Kidney (tissue), 14 donors: Measurements from ENCODE around the gene PTGER3. TPM values are rescaled to one million over a fixed set of nuclear protein-coding genes. Genes with fewer than 3 reads are reported as not detected.
A peak's percentile ranks its signal among the peaks of the same experiment; 100 is the strongest.

Source experiments
- DNase-seq, 5 donors: peaks; one replicate each; pipeline ENCODE4 v3.0.0-alpha.2; 2013 to 2020
- FAIRE-seq: peaks from 2 replicates; lab custom pipeline; 2012; peaks lifted over from hg19 to GRCh38; lab: Jason Lieb, UNC
- H3K27ac ChIP-seq, 2 donors: one replicate each; pipeline ENCODE4 v1.7.0; 2013; ENCODE audit warnings: low read depth in 2 of 2, low read length in 2 of 2, inconsistent platforms in 1 of 2
- H3K27me3 ChIP-seq: one replicate; pipeline ENCODE4 v1.7.1; 2013; ENCODE audit warnings: low read length, inconsistent platforms; ENCODE audit not compliant: control insufficient read depth, insufficient read depth
- H3K36me3 ChIP-seq, 3 donors: one replicate each; pipeline versions ENCODE4 v1.7.0 to v1.7.1; 2013; ENCODE audit warnings: low read length in 3 of 3, control low read depth in 1 of 3, inconsistent platforms in 1 of 3; ENCODE audit not compliant: insufficient read depth in 3 of 3, control insufficient read depth in 2 of 3
- H3K4me1 ChIP-seq, 3 donors: one replicate each; pipeline versions ENCODE4 v1.7.0 to v1.7.1; 2013; ENCODE audit warnings: low read length in 3 of 3, inconsistent platforms in 1 of 3, low read depth in 1 of 3; ENCODE audit not compliant: control insufficient read depth in 2 of 3, insufficient read depth in 2 of 3
- H3K4me3 ChIP-seq, 3 donors: one replicate each; pipeline versions ENCODE4 v1.7.0 to v1.8.1; 2013; ENCODE audit warnings: low read length in 3 of 3, control low read depth in 1 of 3, inconsistent platforms in 1 of 3
- H3K9ac ChIP-seq, 3 donors: one replicate each; pipeline versions ENCODE4 v1.7.0 to v1.7.1; 2013; ENCODE audit warnings: low read length in 3 of 3, control low read depth in 1 of 3, inconsistent platforms in 1 of 3
- H3K9me3 ChIP-seq, 3 donors: one replicate each; pipeline versions ENCODE4 v1.7.0 to v1.7.1; 2013; ENCODE audit warnings: low read length in 3 of 3, control low read depth in 1 of 3, inconsistent platforms in 1 of 3; ENCODE audit not compliant: control insufficient read depth in 2 of 3, insufficient read depth in 1 of 3
- intact Hi-C: fragments of 100-400 bp; cut with DNase I; formaldehyde crosslinking; loops from one replicate; pipeline ENCODE4 v1.11.1; 2022
- polyA plus RNA-seq: library from polyadenylated mRNA; stranded (reverse); fragments of 350-450 nt; fragmentation: Illumina TruSeq; extraction: RNeasy Lipid Tissue Mini Kit (QIAGEN cat#74804); gene quantifications from one replicate; pipeline ENCODE4 v1.2.3, GENCODE V29; 2014; ENCODE audit warnings: low read depth, low replicate concordance; ENCODE audit not compliant: insufficient read depth
- total RNA-seq: library from RNA; stranded (reverse); fragmentation: NEBNext Ultra II Directional; extraction: Animal tissue kit (Norgen Biotek cat#: 25700); gene quantifications from one replicate; pipeline ENCODE4 v1.2.1, GENCODE V29; 2021
- TF ChIP-seq, protein P1 (sequence below): IDR thresholded peaks from 3 replicates; pipeline ENCODE4 v1.5.1; 2012; ENCODE audit warnings: mild to moderate bottlenecking, moderate library complexity, borderline replicate concordance; ENCODE audit not compliant: insufficient read depth; ENCODE audit errors: extremely low read depth
- donor health status: control.
- donor health status: control.
- donor health status: control.
- donor health status: control.
- donor health status: control.
- donor health status: DM: yes; HTN: yes; CAD: no.
- donor health status: Normal renal cell carcinoma (clear cell type).

PTGER3 gene
- total and polyA plus RNA-seq, 2 donors from 2014 or later = 9.0 to 102 TPM

DNA sequence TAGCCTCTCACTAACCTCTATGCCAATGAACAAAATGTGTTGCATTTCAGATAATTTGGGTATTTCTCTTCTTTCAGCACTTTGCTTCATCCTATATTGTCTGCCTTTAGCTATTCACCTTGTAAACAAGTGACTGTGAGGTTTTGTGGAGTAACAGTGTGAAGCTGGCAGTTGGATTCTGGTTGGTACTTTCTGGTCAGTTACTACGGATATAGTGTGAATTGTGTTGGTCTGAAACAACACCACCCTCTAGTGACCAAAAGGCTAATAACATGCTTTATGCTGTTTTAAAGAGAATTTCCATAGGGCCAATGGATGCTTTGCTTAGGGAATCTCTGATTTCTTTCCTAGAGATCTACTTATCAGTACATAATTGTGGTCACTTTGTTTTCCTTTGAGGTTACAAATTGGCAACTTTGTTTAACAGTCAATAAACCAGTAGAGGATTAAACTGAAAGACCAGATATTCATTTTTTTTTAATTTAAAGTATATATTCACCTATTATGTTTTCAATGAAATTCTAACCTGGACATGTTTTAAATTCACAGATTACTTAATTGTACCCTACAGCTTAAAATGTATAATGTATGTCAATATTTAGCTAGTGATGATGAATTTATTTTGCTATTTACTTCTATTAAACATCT is 2.5 kb upstream of the PTGER3 start:
- Histone ChIP-seq H3K4me3 (no peak overlapping the region), H3K4me1 (peaks cover 0 to 9% (median 4%) of the 10 kb centered on the region in 3 donors), H3K27me3 (peaks cover 15% of the 10 kb centered on the region), H3K9ac (no peak overlapping the region), H3K27ac (no peak overlapping the region), H3K9me3 (no peaks in the 10 kb centered on the region), H3K36me3 (no peaks in the 10 kb centered on the region)
- peak in 3 of 5 donors; percentile 23 to 86 (median 83) for DNase-seq
- FAIRE-seq = peak; percentile 76
- intact Hi-C loops = loop anchor here (5.0 to 10.0 kb wide), 2 partner anchors 365 to 518 kb away; no protein-coding TSS in a partner anchor
- TF ChIP-seq, protein P1, sequence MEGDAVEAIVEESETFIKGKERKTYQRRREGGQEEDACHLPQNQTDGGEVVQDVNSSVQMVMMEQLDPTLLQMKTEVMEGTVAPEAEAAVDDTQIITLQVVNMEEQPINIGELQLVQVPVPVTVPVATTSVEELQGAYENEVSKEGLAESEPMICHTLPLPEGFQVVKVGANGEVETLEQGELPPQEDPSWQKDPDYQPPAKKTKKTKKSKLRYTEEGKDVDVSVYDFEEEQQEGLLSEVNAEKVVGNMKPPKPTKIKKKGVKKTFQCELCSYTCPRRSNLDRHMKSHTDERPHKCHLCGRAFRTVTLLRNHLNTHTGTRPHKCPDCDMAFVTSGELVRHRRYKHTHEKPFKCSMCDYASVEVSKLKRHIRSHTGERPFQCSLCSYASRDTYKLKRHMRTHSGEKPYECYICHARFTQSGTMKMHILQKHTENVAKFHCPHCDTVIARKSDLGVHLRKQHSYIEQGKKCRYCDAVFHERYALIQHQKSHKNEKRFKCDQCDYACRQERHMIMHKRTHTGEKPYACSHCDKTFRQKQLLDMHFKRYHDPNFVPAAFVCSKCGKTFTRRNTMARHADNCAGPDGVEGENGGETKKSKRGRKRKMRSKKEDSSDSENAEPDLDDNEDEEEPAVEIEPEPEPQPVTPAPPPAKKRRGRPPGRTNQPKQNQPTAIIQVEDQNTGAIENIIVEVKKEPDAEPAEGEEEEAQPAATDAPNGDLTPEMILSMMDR = peak; percentile 79

- TF ChIP-seq, protein P1 = no peak
- peaks cover 15% of the 10 kb centered on the region for H3K27me3 ChIP-seq
- DNase-seq (peak; percentile 32 to 77 (median 49)), FAIRE-seq (no peak)
- intact Hi-C loops = loop anchor here (5.0 to 10.0 kb wide), 2 partner anchors 362 to 515 kb away; no protein-coding TSS in a partner anchor
- H3K27ac ChIP-seq = peak overlapping the region; percentile 84 to 91
- H3K36me3 ChIP-seq = no peaks in the 10 kb centered on the region
- H3K4me3 ChIP-seq = peak overlapping the region; percentile 47 to 91 (median 76)
- H3K4me1 ChIP-seq = peaks cover 0 to 9% (median 0%) of the 10 kb centered on the region in 3 donors
- H3K9me3 ChIP-seq = no peaks in the 10 kb centered on the region
- peak overlapping the region; percentile 11 to 88 (median 77) for H3K9ac ChIP-seq
Observed at GRCh38 chr1:71046891-71047634, 553 bp downstream of the PTGER3 start.

- peak overlapping the region; percentile 7 to 74 for H3K27ac ChIP-seq
- peaks cover 0 to 9% (median 0%) of the 10 kb centered on the region in 3 donors for H3K4me1 ChIP-seq
- H3K27me3 ChIP-seq = peaks cover 15% of the 10 kb centered on the region
- FAIRE-seq (no peak), DNase-seq (no peak)
- H3K9ac ChIP-seq = peak overlapping the region; percentile 4 to 56 (median 35)
- TF ChIP-seq, protein P1 = no peak
- intact Hi-C loops = loop anchor here (5.0 to 10.0 kb wide), 2 partner anchors 361 to 513 kb away; no protein-coding TSS in a partner anchor
- no peaks in the 10 kb centered on the region for H3K9me3 ChIP-seq
- no peaks in the 10 kb centered on the region for H3K36me3 ChIP-seq
- H3K4me3 ChIP-seq = peak overlapping the region; percentile 47 to 75 (median 63)
Observed at GRCh38 chr1:71045463-71046028, 2.1 kb downstream of the PTGER3 start.
